Activated T-helper 1 cell treated with Interleukin-2 at 50 U/mL for 16 hours (primary cell): ENCODE data around the gene SMYD3.
"Not testable (repeated sequence)": the region's sequence is repeated elsewhere in the genome, so short reads cannot be mapped to it uniquely, and the experiment has no call there.

ENCODE experiments used
- DNase-seq: peaks from one replicate; pipeline ENCODE4 v3.0.0-alpha.2; 2020; ENCODE audit warnings: low read depth

The SMYD3 gene

DNA sequence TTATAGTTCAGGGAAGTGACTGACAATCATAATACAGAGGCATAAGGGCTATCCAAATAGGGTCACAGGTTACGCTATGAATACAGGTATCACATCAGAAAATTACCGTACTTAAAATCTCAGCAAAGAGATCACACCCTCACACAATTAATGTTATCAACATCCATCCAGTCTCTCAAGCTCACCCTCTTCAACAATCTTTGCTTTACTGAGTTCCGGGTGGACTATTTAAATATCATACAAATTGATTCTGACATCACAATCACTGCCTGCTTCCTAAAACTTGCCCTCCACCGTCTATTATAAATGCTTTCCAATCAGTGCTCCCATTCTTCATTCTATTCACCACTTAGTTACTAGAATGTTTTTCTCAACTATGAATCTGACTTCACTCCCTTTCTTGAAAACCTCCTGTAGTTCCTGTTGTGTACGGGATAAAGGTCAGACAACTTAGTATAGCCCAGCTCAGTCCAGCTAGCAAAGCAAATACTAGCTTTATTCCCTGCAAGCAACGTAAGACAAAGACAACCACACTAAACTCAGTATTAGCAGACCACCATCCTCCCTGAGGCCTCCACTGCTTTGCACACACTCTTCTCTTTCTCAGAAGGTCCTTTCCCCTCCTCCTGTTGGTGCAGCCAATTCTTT is 398.7 kb downstream of the SMYD3 start:
- no peak for DNase-seq

DNA sequence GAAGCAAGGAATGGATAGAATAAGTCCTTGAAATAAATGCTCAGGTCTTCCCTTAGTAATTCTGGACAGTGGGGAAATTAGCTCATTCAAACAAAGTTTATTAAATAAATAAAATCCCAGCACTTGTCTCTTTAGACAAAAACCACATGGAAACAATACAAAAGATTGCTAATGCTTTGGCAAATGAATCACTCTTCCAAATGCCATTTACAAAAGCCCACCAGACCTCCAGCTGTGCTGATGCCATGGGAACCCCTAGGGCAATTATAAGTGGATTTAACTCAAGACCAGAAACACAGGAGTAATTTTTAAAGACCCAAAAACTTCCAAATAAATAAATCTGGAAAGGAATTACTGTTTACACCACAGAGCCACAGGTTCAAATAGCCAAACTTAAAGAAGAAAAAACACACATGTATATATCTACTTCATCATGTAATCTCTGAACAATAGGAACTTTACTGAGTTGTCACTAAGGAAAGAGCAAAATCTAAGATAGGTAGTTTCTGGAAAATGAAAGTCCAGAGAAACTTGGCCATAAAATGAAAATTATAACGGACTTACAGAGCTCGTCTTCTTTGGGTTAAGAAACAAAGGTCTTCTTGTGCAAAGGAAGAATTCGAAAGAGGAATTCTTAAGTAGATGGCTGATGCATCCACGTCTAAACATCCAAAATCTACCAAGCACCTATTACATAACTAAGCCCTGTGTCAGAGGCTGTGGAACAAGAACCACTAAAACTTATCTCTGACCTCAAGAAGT is 399.4 kb downstream of the SMYD3 start:
- DNase-seq, result no peak

- DNase-seq, result no peak
Measured at GRCh38 chr1:246106342-246106763, 400.7 kb downstream of the SMYD3 start.

- no peak for DNase-seq
Measured at GRCh38 chr1:246104927-246105326, 402.2 kb downstream of the SMYD3 start.

DNA sequence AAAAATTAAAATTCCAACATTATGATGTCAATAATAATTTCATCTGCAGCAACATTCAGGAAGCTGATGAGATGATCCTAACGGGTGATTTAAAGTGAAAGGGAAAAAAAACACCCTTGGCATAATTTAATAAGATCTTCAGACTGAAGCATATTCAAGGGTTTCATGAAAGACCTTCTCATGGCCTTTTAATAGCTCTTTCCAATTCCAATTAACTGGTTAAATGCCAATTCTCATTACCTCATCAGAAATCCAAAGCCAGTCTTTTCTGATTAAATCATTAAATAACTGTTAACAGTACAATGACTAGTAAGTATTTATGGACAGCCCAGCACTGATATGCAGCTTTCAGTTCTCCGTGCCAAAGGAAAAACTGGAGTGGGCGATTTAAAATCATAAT is 407.5 kb downstream of the SMYD3 start:
- no peak for DNase-seq

- DNase-seq, result no peak
Measured at GRCh38 chr1:246096356-246096755, 410.7 kb downstream of the SMYD3 start.

GRCh38 chr1:246095443-246095842 is 411.6 kb downstream of the SMYD3 start:
- DNase-seq, result no peak

GRCh38 chr1:246093230-246093629 is 413.8 kb downstream of the SMYD3 start:
- no peak for DNase-seq

- DNase-seq, result no peak
Measured at GRCh38 chr1:246092136-246092535, 414.9 kb downstream of the SMYD3 start.

- DNase-seq, result no peak
Measured at GRCh38 chr1:246091477-246091876, 415.6 kb downstream of the SMYD3 start.

DNA sequence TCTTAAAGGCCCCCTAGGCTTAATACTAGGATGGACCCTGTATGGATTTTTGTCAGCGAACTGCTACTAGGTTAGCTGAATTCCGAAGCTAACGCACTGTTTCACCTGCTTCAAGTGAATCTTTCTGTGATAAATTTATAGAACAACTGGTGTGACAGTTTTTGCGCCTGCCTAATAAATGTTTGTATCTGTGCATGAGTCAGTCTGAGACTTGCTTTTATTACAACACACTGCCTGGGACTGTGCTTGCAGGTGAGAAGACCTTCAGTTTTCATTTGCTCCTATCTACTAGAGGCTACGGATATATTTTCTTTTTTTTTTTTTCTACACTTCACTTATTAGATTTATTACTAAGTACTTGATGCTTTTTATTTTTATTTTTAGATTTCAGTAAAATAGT is 420.9 kb downstream of the SMYD3 start:
- DNase-seq, result no peak

DNA sequence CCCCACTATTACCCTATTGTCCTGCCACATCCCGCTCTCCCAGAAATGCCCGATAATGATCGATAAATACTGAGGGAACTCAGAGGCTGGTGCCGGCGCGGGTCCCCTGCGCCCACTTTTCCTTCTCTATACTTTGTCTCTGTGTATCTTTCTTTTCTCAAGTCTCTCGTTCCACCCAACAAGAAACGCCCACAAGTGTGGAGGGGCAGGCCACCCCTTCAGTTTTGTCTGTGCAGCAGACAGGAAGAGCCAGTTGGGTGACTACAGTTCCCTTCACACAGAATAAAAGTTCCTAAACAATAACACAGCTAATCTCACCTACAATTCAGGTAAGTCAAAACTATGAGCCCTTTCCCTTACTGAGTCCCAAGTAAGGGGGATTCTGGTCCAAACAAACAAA is 423.7 kb downstream of the SMYD3 start:
- DNase-seq, result no peak

DNA sequence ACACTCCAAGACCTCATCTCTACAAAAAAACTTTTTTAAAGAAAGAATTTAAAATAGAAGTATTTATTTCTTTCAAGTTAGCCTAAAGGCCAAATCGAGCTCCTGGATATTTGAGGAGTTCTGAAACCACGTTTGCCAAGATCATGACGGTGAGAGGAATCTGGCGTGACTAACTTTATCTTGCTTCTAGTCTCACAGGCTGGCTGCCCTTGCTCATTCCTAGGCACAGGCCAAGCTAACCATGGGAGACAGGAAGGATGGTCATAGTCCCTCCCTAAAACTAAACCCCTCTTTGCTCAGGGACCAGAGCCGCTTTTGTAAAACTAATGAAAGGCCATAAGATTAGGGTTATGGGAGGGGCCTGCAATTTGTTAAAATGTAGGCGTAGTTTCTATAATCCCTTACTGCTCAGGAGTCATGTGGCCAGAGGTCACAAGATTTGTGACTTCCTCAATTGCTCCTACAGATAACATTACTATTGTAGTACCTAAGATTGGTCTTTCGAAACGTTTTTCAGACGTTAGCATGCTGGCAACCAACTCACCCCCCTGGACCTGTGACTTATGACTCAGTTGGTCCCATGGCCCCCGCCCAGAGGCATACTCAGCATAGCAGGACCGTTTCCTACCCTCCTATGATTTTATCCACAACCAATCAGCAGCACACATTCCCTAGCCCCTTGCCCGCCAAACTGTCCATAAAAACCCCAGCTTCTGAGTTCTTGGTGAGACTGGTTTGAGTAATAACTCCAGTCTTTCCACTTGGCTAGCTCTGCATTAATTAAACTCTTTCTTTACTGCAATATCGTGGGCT is 425.0 kb downstream of the SMYD3 start:
- no peak for DNase-seq

DNA sequence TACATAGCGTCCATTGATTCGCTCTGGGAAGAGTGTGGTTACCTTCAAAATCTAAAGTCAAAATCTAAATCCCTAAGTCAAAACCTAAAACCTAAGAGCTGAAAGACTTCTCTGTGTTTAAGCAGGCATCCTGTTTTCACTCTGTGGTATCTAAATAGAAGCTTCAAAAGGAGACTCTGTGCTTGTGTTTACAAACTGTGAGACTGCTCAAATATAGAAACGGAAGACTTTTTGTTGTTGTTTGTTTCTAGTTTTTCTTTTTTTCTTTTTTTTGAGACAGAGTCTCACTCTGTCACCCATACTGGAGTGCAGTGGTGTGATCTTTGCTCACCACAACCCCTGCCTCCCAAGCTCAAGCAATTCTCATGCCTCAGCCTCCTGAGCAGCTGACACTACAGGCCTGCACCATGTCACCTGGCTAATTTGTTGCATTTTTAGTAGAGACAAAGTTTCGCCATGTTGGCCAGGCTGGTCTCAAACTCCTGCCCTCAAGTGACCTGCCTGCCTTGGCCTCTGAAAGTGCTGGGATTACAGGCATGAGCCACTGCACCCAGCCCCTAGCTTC is 425.9 kb downstream of the SMYD3 start:
- DNase-seq, result no peak

GRCh38 chr1:246080031-246080430 is 427.0 kb downstream of the SMYD3 start:
- no peak for DNase-seq

- no peak for DNase-seq
Measured at GRCh38 chr1:246078888-246079252, 428.2 kb downstream of the SMYD3 start.

GRCh38 chr1:246078126-246078887 is 428.8 kb downstream of the SMYD3 start:
- no peak for DNase-seq

GRCh38 chr1:246077476-246077875 is 429.6 kb downstream of the SMYD3 start:
- no peak for DNase-seq

GRCh38 chr1:246074421-246074820 is 432.7 kb downstream of the SMYD3 start:
- no peak for DNase-seq

GRCh38 chr1:246072456-246072955 is 434.6 kb downstream of the SMYD3 start:
- DNase-seq, result no peak

DNA sequence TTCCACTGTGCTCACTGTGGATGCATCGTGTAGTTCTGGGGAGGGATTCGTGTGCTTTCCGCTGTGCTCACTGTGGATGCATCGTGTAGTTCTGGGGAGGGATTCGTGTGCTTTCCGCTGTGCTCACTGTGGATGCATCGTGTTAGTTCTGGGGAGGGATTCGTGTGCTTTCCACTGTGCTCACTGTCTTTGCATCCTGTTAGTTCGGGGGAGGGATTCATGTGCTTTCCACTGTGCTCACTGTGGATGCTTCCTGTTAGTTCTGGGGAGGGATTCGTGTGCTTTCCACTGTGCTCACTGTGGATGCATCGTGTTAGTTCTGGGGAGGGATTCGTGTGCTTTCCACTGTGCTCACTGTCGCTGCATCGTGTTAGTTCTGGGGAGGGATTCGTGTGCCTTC is 435.1 kb downstream of the SMYD3 start:
- not testable (repeated sequence) for DNase-seq

GRCh38 chr1:246071561-246071960 is 435.5 kb downstream of the SMYD3 start:
- DNase-seq, result not testable (repeated sequence)
